HEK293 (cell line): ENCODE results near the gene HLA-E.

Experiments used
- CTCF ChIA-PET: fragments of 350-600 bp; formaldehyde crosslinking; extraction: SDS; loops from one replicate; lab custom pipeline; 2021; ENCODE audit warnings: antibody characterized with exemption; lab: Yijun Ruan, JAX
- POLR2A ChIA-PET: fragments of 300-600 bp; formaldehyde crosslinking; extraction: SDS; loops from one replicate; lab custom pipeline; 2020; ENCODE audit warnings: antibody characterized with exemption, inconsistent platforms; lab: Yijun Ruan, JAX
- H3K27ac ChIP-seq: fragments of 200-500 bp; sonication (Bioruptor generic); 2 replicates; pipeline ENCODE4 v1.5.1; 2014; ENCODE audit warnings: low read depth, low read length, control low read depth, inconsistent platforms; ENCODE audit errors: extremely low read depth
- H3K36me3 ChIP-seq, 2 experiments: fragments of 200-500 bp in 1 of 2; sonication (Bioruptor generic) in 1 of 2; 1 replicate in 1 of 2; 2 replicates in 1 of 2; pipeline ENCODE4 v1.5.1; 2014 to 2017; ENCODE audit warnings: inconsistent platforms in 2 of 2, low read length in 2 of 2; ENCODE audit not compliant: control insufficient read depth in 2 of 2, insufficient read depth in 1 of 2
- H3K4me1 ChIP-seq: fragments of 200-500 bp; sonication (Bioruptor generic); 2 replicates; pipeline ENCODE4 v1.5.1; 2014; ENCODE audit warnings: mild to moderate bottlenecking, low read length, inconsistent platforms; ENCODE audit not compliant: control insufficient read depth, insufficient read depth
- H3K4me3 ChIP-seq: 2 replicates; pipeline ENCODE4 v1.5.1; 2011; ENCODE audit warnings: low read depth, mild to moderate bottlenecking, control low read depth, low read length, moderate library complexity
- H3K9me3 ChIP-seq: fragments of 200-500 bp; sonication (Bioruptor generic); 2 replicates; pipeline ENCODE4 v1.5.1; 2014; ENCODE audit warnings: low read depth, low read length, inconsistent platforms; ENCODE audit not compliant: control insufficient read depth, insufficient read depth
- AEBP2 ChIP-seq: fragments of 450-650 bp; formaldehyde crosslinking; IDR thresholded peaks from 2 replicates; pipeline ENCODE4 v1.5.1; 2016; ENCODE audit warnings: missing biosample characterization, missing genetic modification characterization, borderline replicate concordance
- ATF2 ChIP-seq: fragments of 450-650 bp; formaldehyde crosslinking; IDR thresholded peaks from 2 replicates; pipeline ENCODE4 v1.5.1; 2016; ENCODE audit warnings: missing biosample characterization, missing genetic modification characterization, low read depth
- BCL6B ChIP-seq: fragments of 450-650 bp; formaldehyde crosslinking; IDR thresholded peaks from 2 replicates; pipeline ENCODE4 v1.5.1; 2017; ENCODE audit warnings: missing biosample characterization, missing genetic modification characterization
- HIC1 ChIP-seq: fragments of 450-650 bp; formaldehyde crosslinking; IDR thresholded peaks from 2 replicates; pipeline ENCODE4 v1.5.1; 2016; ENCODE audit warnings: missing biosample characterization, missing genetic modification characterization
- KLF9 ChIP-seq: fragments of 450-650 bp; formaldehyde crosslinking; IDR thresholded peaks from 2 replicates; pipeline ENCODE4 v1.5.1; 2016; ENCODE audit warnings: missing biosample characterization, missing genetic modification characterization, low read depth
- SCRT1 ChIP-seq: fragments of 450-650 bp; formaldehyde crosslinking; IDR thresholded peaks from 2 replicates; pipeline ENCODE4 v1.5.1; 2016; ENCODE audit warnings: missing biosample characterization, missing genetic modification characterization, borderline replicate concordance
- SP3 ChIP-seq: fragments of 450-650 bp; formaldehyde crosslinking; IDR thresholded peaks from 2 replicates; pipeline ENCODE4 v1.5.1; 2016; ENCODE audit warnings: missing biosample characterization, missing genetic modification characterization
- YY2 ChIP-seq: fragments of 450-650 bp; formaldehyde crosslinking; IDR thresholded peaks from 2 replicates; pipeline ENCODE4 v1.5.1; 2016; ENCODE audit warnings: missing biosample characterization, missing genetic modification characterization
- ZBTB44 ChIP-seq: fragments of 450-650 bp; IDR thresholded peaks from 2 replicates; pipeline ENCODE4 v1.5.1; 2018; ENCODE audit warnings: missing biosample characterization, mild to moderate bottlenecking, missing genetic modification characterization
- ZFHX2 ChIP-seq: fragments of 450-650 bp; formaldehyde crosslinking; conservative IDR thresholded peaks from 2 replicates; pipeline ENCODE4 v1.5.1; 2016; ENCODE audit warnings: missing biosample characterization, missing genetic modification characterization
- ZNF10 ChIP-seq: fragments of 450-650 bp; formaldehyde crosslinking; IDR thresholded peaks from 2 replicates; pipeline ENCODE4 v1.5.1; 2017; ENCODE audit warnings: missing biosample characterization, missing genetic modification characterization
- ZNF239 ChIP-seq: fragments of 450-650 bp; formaldehyde crosslinking; IDR thresholded peaks from 2 replicates; pipeline ENCODE4 v1.5.1; 2016; ENCODE audit warnings: missing biosample characterization, missing genetic modification characterization
- ZNF302 ChIP-seq: fragments of 450-650 bp; formaldehyde crosslinking; IDR thresholded peaks from 2 replicates; pipeline ENCODE4 v1.5.1; 2016; ENCODE audit warnings: missing biosample characterization, missing genetic modification characterization, low read depth
- ZNF341 ChIP-seq: fragments of 450-650 bp; formaldehyde crosslinking; IDR thresholded peaks from 2 replicates; pipeline ENCODE4; 2016; ENCODE audit warnings: low read depth, missing biosample characterization, missing genetic modification characterization
- ZNF404 ChIP-seq: fragments of 450-650 bp; formaldehyde crosslinking; IDR thresholded peaks from 2 replicates; pipeline ENCODE4 v1.5.1; 2017; ENCODE audit warnings: missing biosample characterization, missing genetic modification characterization
- ZNF426 ChIP-seq: fragments of 450-650 bp; formaldehyde crosslinking; IDR thresholded peaks from 2 replicates; pipeline ENCODE4 v1.5.1; 2017; ENCODE audit warnings: missing biosample characterization, missing genetic modification characterization, mild to moderate bottlenecking, inconsistent platforms, moderate library complexity
- ZNF473 ChIP-seq: fragments of 450-650 bp; formaldehyde crosslinking; IDR thresholded peaks from 2 replicates; pipeline ENCODE4 v1.5.1; 2017; ENCODE audit warnings: missing biosample characterization, missing genetic modification characterization
- ZNF488 ChIP-seq: fragments of 450-650 bp; formaldehyde crosslinking; IDR thresholded peaks from 2 replicates; pipeline ENCODE4 v1.5.1; 2016; ENCODE audit warnings: missing biosample characterization, missing genetic modification characterization
- ZNF529 ChIP-seq: fragments of 450-650 bp; formaldehyde crosslinking; IDR thresholded peaks from 2 replicates; pipeline ENCODE4 v1.5.1; 2017; ENCODE audit warnings: missing genetic modification characterization, missing biosample characterization; ENCODE audit not compliant: insufficient replicate concordance
- ZNF704 ChIP-seq: fragments of 450-650 bp; formaldehyde crosslinking; IDR thresholded peaks from 2 replicates; pipeline ENCODE4 v1.5.1; 2016; ENCODE audit warnings: missing biosample characterization, missing genetic modification characterization
- ZNF785 ChIP-seq: fragments of 450-650 bp; formaldehyde crosslinking; IDR thresholded peaks from 2 replicates; pipeline ENCODE4 v1.5.1; 2016; ENCODE audit warnings: missing biosample characterization, missing genetic modification characterization
- ZSCAN4 ChIP-seq: fragments of 450-650 bp; formaldehyde crosslinking; IDR thresholded peaks from 2 replicates; pipeline ENCODE4 v1.5.1; 2017; ENCODE audit warnings: missing biosample characterization, missing genetic modification characterization

HLA-E gene

GRCh38 chr6:30513451-30513850, 24.1 kb downstream of the HLA-E start:
- Histone ChIP-seq H3K4me3 (no peak overlapping the region), H3K4me1 (no peaks in the 10 kb centered on the region), H3K36me3 (no peaks in the 10 kb centered on the region), H3K9me3 (no peaks in the 10 kb centered on the region), H3K27ac (no peak overlapping the region)
- ChIA-PET CTCF (interaction anchor here (0.8 to 3.5 kb wide), 3 partner anchors 17 to 28 kb away, joined by 3 to 33 read pairs (median 8); no protein-coding TSS in a partner anchor), POLR2A (no interaction called here)
- TF ChIP-seq ZNF704 (tag by site-specific recombination) (no peak), ZNF529 (tag by site-specific recombination) (no peak), ZNF10 (tag by site-specific recombination) (no peak), HIC1 (no peak), ZNF473 (tag by site-specific recombination) (no peak), BCL6B (tag by site-specific recombination) (no peak), SCRT1 (tag by site-specific recombination) (no peak), ATF2 (tag by site-specific recombination) (no peak), ZNF302 (tag by site-specific recombination) (no peak), ZNF785 (tag by site-specific recombination) (no peak), KLF9 (tag by site-specific recombination) (no peak), AEBP2 (no peak), ZNF239 (tag by site-specific recombination) (no peak), ZNF426 (tag by site-specific recombination) (no peak), ZSCAN4 (tag by site-specific recombination) (no peak)

GRCh38 chr6:30515106-30515505, 25.8 kb downstream of the HLA-E start:
- ChIA-PET CTCF (interaction anchor here (0.6 to 1.1 kb wide), 2 partner anchors 32 to 33 kb away, joined by 3 read pairs; no protein-coding TSS in a partner anchor), POLR2A (no interaction called here)
- Histone ChIP-seq H3K27ac (no peak overlapping the region), H3K9me3 (no peaks in the 10 kb centered on the region), H3K36me3 (no peaks in the 10 kb centered on the region), H3K4me1 (no peaks in the 10 kb centered on the region), H3K4me3 (no peak overlapping the region)
- no peak for TF ChIP-seq ZNF404 (tag by site-specific recombination)
- TF ChIP-seq ZBTB44: no peak
- no peak for TF ChIP-seq ZFHX2 (tag by site-specific recombination)
- TF ChIP-seq YY2 (tag by site-specific recombination): no peak
- TF ChIP-seq ZNF488 (tag by site-specific recombination): no peak
- no peak for TF ChIP-seq SP3 (tag by site-specific recombination)
- no peak for TF ChIP-seq ZNF341 (tag by site-specific recombination)
